Fibroblast of mammary gland (primary cell): ENCODE measurements around the gene PTPRE.

Experiments
- DNase-seq: peaks from one replicate; pipeline ENCODE4 v3.0.0-alpha.2; 2010; ENCODE audit warnings: low read depth
- H3K4me3 ChIP-seq: 2 replicates; pipeline ENCODE4 v1.5.1; 2011; ENCODE audit warnings: low read depth, mild to moderate bottlenecking, low read length, moderate library complexity; ENCODE audit not compliant: control insufficient read depth
- TF ChIP-seq, protein P1 (sequence below): conservative IDR thresholded peaks from 2 replicates; pipeline ENCODE4 v1.5.1; 2011; ENCODE audit warnings: low read depth, low read length, inconsistent platforms; ENCODE audit not compliant: control insufficient read depth, insufficient read depth

PTPRE gene

DNA sequence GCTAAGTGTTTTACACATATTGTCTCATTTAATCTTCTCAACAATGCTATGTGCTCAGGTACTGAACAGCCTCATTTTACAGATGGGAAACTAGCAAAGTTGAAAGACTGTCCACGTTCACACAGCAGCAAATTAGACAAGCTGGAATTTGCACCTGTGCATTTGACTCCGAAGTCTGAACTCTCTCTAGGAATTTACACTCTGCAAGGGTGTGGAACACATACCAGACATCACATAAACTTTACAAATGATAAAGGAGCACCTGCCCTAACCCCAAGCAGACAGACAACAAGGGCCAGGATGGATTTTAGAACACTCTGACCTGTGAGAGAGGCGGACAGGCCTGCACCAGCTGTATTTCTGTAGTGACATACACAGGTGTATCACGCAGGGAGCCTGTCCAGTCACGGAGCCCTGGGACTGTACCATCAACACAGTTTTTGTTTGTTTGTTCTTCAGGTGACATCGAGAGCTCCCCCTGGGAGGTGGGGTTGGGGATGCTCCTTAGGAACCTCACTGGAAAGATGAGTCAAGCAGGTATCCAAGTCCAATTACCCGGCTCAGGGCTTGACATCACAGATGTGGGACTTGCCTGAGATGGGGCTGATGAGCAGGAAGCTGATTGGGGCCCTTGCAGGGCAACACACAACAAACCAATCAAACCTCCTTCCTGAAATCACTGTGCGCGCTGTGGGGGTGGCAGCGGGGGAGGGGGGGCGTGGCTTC lies 188.3 kb downstream of the PTPRE start:
- TF ChIP-seq, protein P1, sequence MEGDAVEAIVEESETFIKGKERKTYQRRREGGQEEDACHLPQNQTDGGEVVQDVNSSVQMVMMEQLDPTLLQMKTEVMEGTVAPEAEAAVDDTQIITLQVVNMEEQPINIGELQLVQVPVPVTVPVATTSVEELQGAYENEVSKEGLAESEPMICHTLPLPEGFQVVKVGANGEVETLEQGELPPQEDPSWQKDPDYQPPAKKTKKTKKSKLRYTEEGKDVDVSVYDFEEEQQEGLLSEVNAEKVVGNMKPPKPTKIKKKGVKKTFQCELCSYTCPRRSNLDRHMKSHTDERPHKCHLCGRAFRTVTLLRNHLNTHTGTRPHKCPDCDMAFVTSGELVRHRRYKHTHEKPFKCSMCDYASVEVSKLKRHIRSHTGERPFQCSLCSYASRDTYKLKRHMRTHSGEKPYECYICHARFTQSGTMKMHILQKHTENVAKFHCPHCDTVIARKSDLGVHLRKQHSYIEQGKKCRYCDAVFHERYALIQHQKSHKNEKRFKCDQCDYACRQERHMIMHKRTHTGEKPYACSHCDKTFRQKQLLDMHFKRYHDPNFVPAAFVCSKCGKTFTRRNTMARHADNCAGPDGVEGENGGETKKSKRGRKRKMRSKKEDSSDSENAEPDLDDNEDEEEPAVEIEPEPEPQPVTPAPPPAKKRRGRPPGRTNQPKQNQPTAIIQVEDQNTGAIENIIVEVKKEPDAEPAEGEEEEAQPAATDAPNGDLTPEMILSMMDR = no peak
- DNase-seq = no peak
- no peak overlapping the region for H3K4me3 ChIP-seq

DNA sequence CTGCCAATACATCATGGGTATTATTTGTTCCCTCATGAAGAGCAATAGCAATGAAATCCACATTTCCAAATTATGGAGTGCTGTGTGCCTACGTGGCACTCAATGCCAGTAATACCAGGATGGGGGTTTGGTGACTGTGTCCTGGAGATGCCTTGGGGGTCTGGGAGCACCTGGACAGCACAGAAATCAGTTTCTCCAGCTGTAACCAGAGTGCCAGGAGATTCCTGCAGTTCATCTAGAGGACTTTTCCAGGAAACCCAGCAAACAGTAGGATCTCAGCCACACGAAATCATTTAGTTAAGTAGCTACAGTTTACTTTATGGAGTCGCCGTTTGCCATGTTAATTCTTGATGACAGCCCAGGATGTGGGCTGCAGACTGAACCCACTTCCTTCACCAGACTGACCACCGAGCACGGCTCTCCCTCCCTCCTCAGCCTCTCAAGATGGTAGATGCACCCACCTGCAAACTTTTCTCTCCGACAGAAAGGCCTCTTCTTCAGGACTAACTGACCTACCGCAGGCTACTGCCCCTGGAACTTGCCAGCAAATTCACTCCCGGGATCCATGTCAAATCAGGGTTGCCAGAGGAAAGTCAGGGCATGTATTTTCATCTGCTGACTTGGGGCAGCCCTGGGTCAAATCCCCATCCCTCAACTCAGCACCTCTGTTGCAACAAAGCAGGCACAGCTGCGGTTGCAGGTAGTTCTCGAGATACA lies 189.0 kb downstream of the PTPRE start:
- TF ChIP-seq, protein P1 = no peak
- H3K4me3 ChIP-seq = no peak overlapping the region
- DNase-seq = no peak

DNA sequence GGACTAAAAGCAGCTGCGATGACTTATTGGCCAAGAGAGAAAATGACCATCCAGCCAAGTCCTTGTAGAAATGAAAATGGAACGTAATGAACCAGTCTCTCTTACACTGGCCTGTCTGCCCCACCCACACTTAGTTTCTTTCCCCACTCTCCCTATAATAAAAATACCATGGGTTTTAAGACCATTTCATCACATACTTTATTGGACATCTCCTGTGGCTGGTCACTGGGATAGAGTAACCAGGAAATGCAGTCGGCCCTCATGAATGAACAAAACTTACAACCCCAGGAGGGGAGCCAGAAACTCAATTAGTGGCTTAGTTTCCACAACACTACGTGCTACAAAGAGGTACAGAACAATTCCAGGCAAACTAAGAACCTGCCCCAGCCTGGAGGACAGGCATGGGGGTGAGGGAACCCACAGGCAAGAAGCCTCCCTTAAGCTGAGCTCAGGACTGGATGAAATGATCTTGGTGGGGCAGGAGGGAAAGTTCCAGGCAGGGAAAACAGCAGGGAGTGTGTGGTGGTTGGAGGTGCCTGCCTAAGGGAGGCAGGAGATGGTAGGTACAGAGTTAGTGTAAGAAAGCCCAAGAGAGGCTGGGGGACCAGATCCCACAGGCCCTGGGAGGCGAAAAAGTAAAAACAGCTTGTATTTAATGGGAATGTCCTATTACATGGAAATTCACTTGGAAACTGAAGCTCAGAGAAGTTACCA lies 189.7 kb downstream of the PTPRE start:
- TF ChIP-seq, protein P1 = no peak
- peak; percentile 41 for DNase-seq
- no peak overlapping the region for H3K4me3 ChIP-seq

DNA sequence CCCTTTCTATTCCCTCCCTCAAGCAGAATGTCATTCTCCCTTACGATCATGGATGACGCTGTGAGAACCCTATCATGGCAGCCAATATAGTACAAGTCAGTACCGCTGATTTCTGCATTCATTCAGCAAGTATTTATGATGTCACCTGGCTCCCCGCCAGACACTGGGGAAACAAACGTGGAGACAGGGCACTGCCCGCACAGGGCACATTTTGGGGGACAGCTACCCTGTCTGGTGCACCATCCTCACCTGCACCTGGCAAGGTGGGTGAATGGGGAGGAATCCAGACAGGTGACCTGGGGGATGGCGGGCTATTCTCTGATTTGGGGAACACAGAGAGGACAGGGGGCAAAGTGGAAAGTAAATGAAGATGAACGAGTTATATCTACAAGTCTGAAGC lies 190.9 kb downstream of the PTPRE start:
- TF ChIP-seq, protein P1 = no peak
- DNase-seq = no peak

GRCh38 chr10:128098631-128099030 lies 191.7 kb downstream of the PTPRE start:
- DNase-seq = no peak
- H3K4me3 ChIP-seq = no peak overlapping the region
- TF ChIP-seq, protein P1 = no peak

More for the DNA sequence above, 190.9 kb downstream of the PTPRE start:
- no peak overlapping the region for H3K4me3 ChIP-seq

DNA sequence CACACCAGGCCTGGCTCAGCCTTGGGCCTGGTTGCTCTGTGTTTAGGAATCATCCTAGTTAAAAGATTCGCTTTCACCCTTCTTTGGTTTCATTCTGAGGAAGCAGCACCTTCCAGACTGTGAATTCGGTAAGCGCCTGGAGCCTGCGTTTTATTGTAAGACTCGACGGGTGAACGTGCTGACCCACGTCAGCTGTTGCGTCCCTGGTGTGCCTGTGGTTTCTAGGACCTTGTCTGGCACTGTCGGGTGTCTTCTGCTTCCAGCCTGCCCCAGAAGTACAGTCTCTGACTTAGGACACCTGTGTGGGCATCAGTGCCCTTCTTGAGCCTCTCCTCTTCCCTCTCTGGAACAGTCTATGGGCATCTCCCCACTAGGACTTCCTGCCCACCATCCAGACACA lies 193.0 kb downstream of the PTPRE start:
- H3K4me3 ChIP-seq = no peak overlapping the region
- TF ChIP-seq, protein P1 = no peak
- no peak for DNase-seq
